Osteoblast (primary cell): ENCODE data around the gene SHMT2. TPM values are rescaled to one million over a fixed set of nuclear protein-coding genes. Genes with fewer than 3 reads are reported as not detected.
A peak's percentile ranks its signal among the peaks of the same experiment; 100 is the strongest.

Source experiments
- DNase-seq: peaks from one replicate; pipeline ENCODE4 v3.0.0; 2011; ENCODE audit warnings: low spot score, mixed read lengths; ENCODE audit not compliant: insufficient read length; ENCODE audit errors: missing footprints
- H2AFZ ChIP-seq: 2 replicates; pipeline ENCODE4 v1.6.0; 2011; ENCODE audit warnings: mild to moderate bottlenecking, low read length
- H3K27ac ChIP-seq: 2 replicates; pipeline ENCODE4 v1.5.1; 2011; ENCODE audit warnings: mild to moderate bottlenecking, low read depth, low read length, moderate library complexity
- H3K27me3 ChIP-seq: 2 replicates; pipeline ENCODE4 v1.6.0; 2012; ENCODE audit warnings: mild to moderate bottlenecking, control low read depth, inconsistent platforms, low read length, moderate library complexity; ENCODE audit not compliant: insufficient read depth
- H3K36me3 ChIP-seq: 2 replicates; pipeline ENCODE4 v1.5.1; 2011; ENCODE audit warnings: mild to moderate bottlenecking, low read length, control low read depth, moderate library complexity; ENCODE audit not compliant: insufficient read depth
- H3K4me1 ChIP-seq: 2 replicates; pipeline ENCODE4 v1.5.1; 2011; ENCODE audit warnings: mild to moderate bottlenecking, low read length, control low read depth, moderate library complexity; ENCODE audit not compliant: insufficient read depth
- H3K4me2 ChIP-seq: 2 replicates; pipeline ENCODE4 v1.6.0; 2011; ENCODE audit warnings: mild to moderate bottlenecking, low read length; ENCODE audit not compliant: insufficient read depth
- H3K4me3 ChIP-seq: fragments of 200-600 bp; sonication (generic); 3 replicates; pipeline ENCODE4 v1.5.1; 2012; ENCODE audit warnings: mild to moderate bottlenecking, low read length, inconsistent platforms; ENCODE audit not compliant: insufficient read depth
- H3K79me2 ChIP-seq: 2 replicates; pipeline ENCODE4 v1.6.0; 2012; ENCODE audit warnings: mild to moderate bottlenecking, low read length, control low read depth, inconsistent platforms; ENCODE audit not compliant: insufficient read depth
- H3K9me3 ChIP-seq: 2 replicates; pipeline ENCODE4 v1.5.1; 2011; ENCODE audit warnings: low read depth, low read length, control low read depth
- H4K20me1 ChIP-seq: 2 replicates; pipeline ENCODE4 v1.6.0; 2012; ENCODE audit warnings: mild to moderate bottlenecking, low read length, control low read depth; ENCODE audit not compliant: insufficient read depth
- total RNA-seq: library from RNA; depleted of rRNA; stranded (reverse); fragments of >200 nt; gene quantifications from 2 replicates; pipeline ENCODE4 v1.2.3, GENCODE V29; 2012
- TF ChIP-seq, protein P1 (sequence below): IDR thresholded peaks from 2 replicates; pipeline ENCODE4 v1.5.1; 2011; ENCODE audit warnings: mild to moderate bottlenecking, low read depth, low read length, moderate library complexity; ENCODE audit errors: extremely low read depth

The SHMT2 gene
- total RNA-seq, 1 donor, result 408 TPM

DNA sequence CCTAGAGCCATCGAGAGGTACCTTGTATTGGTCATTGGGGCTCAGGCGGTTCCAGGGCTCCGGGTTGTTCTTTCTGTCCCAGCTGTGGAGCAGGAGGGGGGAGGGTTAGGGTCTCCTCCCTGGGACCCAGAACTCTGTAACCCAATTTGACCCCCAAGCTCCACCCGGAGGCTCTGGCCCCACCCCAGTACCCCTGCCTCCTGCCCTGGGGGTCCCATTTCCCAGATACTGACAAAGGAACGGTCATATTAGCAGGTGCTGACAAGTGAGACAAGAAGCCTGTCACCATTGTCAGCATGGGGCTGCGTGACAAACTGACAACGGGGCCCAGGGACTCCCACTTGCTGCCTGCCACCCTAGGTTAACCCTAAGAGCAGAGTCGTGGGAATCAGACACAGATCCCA is 6.2 kb downstream of the SHMT2 start:
- Histone ChIP-seq H3K27me3 (peaks cover 14% of the 10 kb centered on the region), H3K4me3 (no peak overlapping the region), H3K36me3 (peaks cover 37% of the 10 kb centered on the region), H3K4me2 (no peak overlapping the region), H4K20me1 (peaks cover 39% of the 10 kb centered on the region), H3K4me1 (peaks cover 55% of the 10 kb centered on the region), H2AFZ (no peak overlapping the region), H3K79me2 (peaks cover 26% of the 10 kb centered on the region), H3K27ac (peak overlapping the region; percentile 72), H3K9me3 (no peaks in the 10 kb centered on the region)
- TF ChIP-seq, protein P1, sequence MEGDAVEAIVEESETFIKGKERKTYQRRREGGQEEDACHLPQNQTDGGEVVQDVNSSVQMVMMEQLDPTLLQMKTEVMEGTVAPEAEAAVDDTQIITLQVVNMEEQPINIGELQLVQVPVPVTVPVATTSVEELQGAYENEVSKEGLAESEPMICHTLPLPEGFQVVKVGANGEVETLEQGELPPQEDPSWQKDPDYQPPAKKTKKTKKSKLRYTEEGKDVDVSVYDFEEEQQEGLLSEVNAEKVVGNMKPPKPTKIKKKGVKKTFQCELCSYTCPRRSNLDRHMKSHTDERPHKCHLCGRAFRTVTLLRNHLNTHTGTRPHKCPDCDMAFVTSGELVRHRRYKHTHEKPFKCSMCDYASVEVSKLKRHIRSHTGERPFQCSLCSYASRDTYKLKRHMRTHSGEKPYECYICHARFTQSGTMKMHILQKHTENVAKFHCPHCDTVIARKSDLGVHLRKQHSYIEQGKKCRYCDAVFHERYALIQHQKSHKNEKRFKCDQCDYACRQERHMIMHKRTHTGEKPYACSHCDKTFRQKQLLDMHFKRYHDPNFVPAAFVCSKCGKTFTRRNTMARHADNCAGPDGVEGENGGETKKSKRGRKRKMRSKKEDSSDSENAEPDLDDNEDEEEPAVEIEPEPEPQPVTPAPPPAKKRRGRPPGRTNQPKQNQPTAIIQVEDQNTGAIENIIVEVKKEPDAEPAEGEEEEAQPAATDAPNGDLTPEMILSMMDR, result no peak
- DNase-seq, result no peak

DNA sequence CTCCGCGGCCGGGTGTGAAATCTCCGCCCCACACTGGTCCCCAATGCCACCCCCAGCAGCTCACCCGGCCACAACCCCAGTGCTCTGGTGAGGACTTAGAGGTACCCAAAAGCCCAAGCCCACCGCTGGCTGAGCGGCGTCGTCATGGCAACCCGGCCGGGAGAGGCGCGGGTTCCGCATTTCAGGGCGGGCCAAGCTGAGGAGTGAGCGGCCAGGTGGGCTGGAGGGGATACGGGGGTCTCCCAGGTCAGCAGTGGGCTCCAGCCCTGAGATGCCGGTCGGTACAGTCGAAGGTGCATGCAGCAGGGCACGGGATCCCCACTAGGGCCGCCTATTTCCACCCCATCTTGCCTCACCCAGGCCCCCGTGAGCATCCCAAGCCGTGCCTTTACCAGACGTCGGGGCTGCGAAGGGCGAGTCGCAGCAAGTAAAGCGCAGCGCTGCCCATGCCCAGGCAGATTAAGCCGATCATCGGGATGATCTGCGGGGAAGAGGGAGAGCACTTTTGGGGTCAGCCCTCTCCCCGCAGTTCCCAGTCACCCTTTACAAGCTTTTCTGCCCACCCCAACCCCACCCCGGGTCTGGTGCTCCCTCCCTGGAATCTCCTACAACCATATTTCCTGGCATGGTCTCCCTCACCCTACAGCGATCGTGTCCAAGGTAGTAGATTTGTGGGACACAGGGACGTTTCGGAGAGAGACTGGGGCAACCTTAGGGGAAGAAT is 6.9 kb downstream of the SHMT2 start:
- H3K27ac ChIP-seq, result no peak overlapping the region
- TF ChIP-seq, protein P1, result no peak
- H3K27me3 ChIP-seq, result peaks cover 21% of the 10 kb centered on the region
- H3K9me3 ChIP-seq, result no peaks in the 10 kb centered on the region
- peaks cover 50% of the 10 kb centered on the region for H3K4me1 ChIP-seq
- no peak overlapping the region for H3K4me2 ChIP-seq
- H3K4me3 ChIP-seq, result no peak overlapping the region
- peaks cover 33% of the 10 kb centered on the region for H4K20me1 ChIP-seq
- H3K36me3 ChIP-seq, result peaks cover 35% of the 10 kb centered on the region
- DNase-seq, result peak; percentile 78
- peaks cover 19% of the 10 kb centered on the region for H3K79me2 ChIP-seq
- no peak overlapping the region for H2AFZ ChIP-seq

DNA sequence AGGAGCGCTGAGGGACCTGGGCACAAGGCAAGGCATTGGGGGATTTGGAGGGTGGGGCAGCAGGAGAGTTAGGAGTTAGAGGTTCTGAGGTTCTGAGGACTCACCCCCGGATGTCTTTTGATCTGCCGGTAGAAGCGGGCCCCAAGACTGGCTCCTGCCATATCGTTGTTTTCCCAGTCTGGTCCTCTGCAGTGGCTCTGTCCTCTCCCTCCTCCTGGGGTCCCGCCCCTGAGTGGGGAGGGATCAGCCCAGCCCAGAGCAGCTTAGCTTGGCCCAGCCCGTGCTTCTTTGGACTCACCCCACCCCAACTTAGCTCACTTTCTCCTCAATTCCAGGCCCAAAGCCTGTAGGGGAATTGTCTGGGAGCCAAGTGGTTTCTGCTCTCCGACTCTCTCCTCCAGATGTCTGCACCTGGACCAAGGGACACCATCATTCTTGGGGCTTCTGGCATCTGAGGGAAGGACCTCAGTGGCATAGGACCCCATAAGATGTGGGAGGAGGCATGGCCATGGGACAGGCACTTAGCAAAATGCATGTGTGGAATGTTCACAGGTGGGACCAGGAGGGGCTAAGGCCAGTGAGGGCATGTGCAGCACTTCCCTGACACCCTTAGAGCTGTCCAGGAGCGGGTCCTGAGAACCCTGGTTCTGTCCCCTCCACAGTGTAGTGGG is 7.5 kb downstream of the SHMT2 start:
- DNase-seq, result peak; percentile 89
- Histone ChIP-seq H3K9me3 (no peaks in the 10 kb centered on the region), H3K79me2 (peaks cover 12% of the 10 kb centered on the region), H3K4me1 (peaks cover 43% of the 10 kb centered on the region), H3K4me2 (no peak overlapping the region), H3K4me3 (no peak overlapping the region), H2AFZ (no peak overlapping the region), H3K27me3 (peaks cover 28% of the 10 kb centered on the region), H4K20me1 (peaks cover 28% of the 10 kb centered on the region), H3K27ac (no peak overlapping the region), H3K36me3 (peaks cover 28% of the 10 kb centered on the region)
- TF ChIP-seq, protein P1, result no peak

DNA sequence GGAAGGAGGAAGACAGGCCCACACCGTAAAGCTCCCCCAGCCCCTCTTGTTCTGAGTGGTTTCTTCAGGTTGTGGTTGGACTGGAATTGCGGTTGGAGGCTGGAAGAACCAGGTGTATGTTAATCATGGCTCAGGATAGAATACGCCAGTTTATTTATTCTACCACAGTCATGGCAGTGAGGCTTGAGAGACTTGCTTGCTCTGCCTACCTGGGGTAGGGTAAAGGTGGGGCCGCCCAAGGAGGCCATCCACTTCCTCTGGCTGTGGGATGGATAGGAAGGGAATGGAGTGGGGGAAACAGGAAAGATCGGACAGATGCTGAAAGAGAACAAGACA is 8.1 kb downstream of the SHMT2 start:
- Histone ChIP-seq H3K79me2 (peaks cover 8% of the 10 kb centered on the region), H3K4me3 (no peak overlapping the region), H3K27me3 (peaks cover 33% of the 10 kb centered on the region), H3K4me1 (peaks cover 43% of the 10 kb centered on the region), H3K9me3 (no peaks in the 10 kb centered on the region), H3K4me2 (no peak overlapping the region), H4K20me1 (peaks cover 24% of the 10 kb centered on the region), H3K27ac (no peak overlapping the region), H2AFZ (no peak overlapping the region), H3K36me3 (peaks cover 23% of the 10 kb centered on the region)
- DNase-seq, result no peak
- TF ChIP-seq, protein P1, result no peak
